Epithelial cell of esophagus (primary cell): Measurements from ENCODE around the gene ALG9.

Experiments used
- DNase-seq: peaks from one replicate; pipeline ENCODE4 v3.0.0; 2010; ENCODE audit warnings: low read depth
- H3K4me3 ChIP-seq: 2 replicates; pipeline ENCODE4 v1.5.1; 2011; ENCODE audit warnings: mild to moderate bottlenecking, low read length, control low read depth
- TF ChIP-seq, protein P1 (sequence below): IDR thresholded peaks from 2 replicates; pipeline ENCODE4 v1.5.1; 2011; ENCODE audit warnings: low read depth, mild to moderate bottlenecking, low read length, control low read depth, inconsistent platforms; ENCODE audit not compliant: insufficient read depth; ENCODE audit errors: missing control alignments

Gene ALG9

GRCh38 chr11:111798279-111798678 lies 73.1 kb downstream of the ALG9 start:
- DNase-seq = no peak
- TF ChIP-seq, protein P1, sequence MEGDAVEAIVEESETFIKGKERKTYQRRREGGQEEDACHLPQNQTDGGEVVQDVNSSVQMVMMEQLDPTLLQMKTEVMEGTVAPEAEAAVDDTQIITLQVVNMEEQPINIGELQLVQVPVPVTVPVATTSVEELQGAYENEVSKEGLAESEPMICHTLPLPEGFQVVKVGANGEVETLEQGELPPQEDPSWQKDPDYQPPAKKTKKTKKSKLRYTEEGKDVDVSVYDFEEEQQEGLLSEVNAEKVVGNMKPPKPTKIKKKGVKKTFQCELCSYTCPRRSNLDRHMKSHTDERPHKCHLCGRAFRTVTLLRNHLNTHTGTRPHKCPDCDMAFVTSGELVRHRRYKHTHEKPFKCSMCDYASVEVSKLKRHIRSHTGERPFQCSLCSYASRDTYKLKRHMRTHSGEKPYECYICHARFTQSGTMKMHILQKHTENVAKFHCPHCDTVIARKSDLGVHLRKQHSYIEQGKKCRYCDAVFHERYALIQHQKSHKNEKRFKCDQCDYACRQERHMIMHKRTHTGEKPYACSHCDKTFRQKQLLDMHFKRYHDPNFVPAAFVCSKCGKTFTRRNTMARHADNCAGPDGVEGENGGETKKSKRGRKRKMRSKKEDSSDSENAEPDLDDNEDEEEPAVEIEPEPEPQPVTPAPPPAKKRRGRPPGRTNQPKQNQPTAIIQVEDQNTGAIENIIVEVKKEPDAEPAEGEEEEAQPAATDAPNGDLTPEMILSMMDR = no peak
- no peak overlapping the region for H3K4me3 ChIP-seq

- TF ChIP-seq, protein P1 = no peak
- DNase-seq = peak; percentile 81
Measured at GRCh38 chr11:111797145-111797581, 74.2 kb downstream of the ALG9 start.

DNA sequence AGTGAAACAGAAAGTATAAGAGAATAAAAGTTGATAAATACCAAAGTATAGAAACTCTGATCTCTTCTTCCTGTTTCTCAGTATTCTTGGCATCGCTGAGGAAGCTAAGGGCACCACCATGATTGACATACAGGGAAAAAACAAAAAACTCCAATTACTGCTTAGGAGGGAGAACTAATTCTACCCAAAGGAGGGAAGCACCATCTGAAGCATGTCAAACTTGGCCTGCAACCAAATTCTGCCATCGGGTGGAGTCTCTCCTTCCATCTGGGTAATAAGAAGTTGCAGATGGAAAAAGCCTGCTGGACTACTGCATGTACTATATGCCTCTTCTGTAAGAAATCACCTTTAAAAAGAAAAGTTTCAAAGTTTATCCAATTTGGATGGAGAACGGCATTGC lies 74.7 kb downstream of the ALG9 start:
- TF ChIP-seq, protein P1 = no peak
- no peak for DNase-seq
- H3K4me3 ChIP-seq = no peak overlapping the region

More at GRCh38 chr11:111797145-111797581, 74.2 kb downstream of the ALG9 start:
- no peak overlapping the region for H3K4me3 ChIP-seq

- TF ChIP-seq, protein P1 = no peak
- no peak overlapping the region for H3K4me3 ChIP-seq
- DNase-seq = peak; percentile 19
Measured at GRCh38 chr11:111795334-111795985, 75.9 kb downstream of the ALG9 start.

- TF ChIP-seq, protein P1 = no peak
- peak; percentile 94 for DNase-seq
- H3K4me3 ChIP-seq = no peak overlapping the region
Measured at GRCh38 chr11:111793863-111794262, 77.5 kb downstream of the ALG9 start.

GRCh38 chr11:111792955-111793500 lies 78.4 kb downstream of the ALG9 start:
- no peak overlapping the region for H3K4me3 ChIP-seq
- no peak for DNase-seq
- TF ChIP-seq, protein P1 = no peak

DNA sequence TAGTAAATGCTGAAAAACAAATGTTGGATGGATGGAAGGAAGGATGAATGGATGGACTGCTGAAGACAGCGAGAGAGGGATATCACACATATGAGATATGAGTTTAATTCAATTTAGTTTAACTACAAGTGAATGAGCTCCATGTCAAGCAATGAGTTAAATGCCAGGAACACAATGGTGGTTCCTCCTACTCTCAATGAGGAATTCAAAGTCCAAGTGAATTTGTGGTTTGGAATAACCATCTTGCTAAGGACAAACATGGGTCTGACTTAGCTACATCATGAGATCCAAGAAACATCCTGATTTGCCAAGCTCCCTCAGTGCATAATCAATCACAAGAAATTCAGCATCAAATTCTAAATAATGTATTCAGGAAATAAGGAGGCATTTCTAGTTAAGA lies 79.1 kb downstream of the ALG9 start:
- no peak overlapping the region for H3K4me3 ChIP-seq
- no peak for DNase-seq
- TF ChIP-seq, protein P1 = no peak
